ENCODE data around the gene SREK1. TPM values are rescaled to one million over a fixed set of nuclear protein-coding genes. Genes with fewer than 3 reads are reported as not detected.

Gene SREK1
- total RNA-seq, 1 experiment from 2014 or later, result 65.6 TPM

GRCh38 chr5:66231508-66231907 is 87.4 kb downstream of the SREK1 start:
- no peaks in the 10 kb centered on the region for H3K9me2 ChIP-seq (ENCODE audit: insufficient read depth)
- intact Hi-C loops (cut with micrococcal nuclease), result no loop called here
- H3K27ac ChIP-seq (ENCODE audit: low read depth, low read length), result no peak overlapping the region
- H3K36me3 ChIP-seq (ENCODE audit: control insufficient read depth in 1 of 2, insufficient read depth in 2 of 2, low read length in 2 of 2), result no peaks in the 10 kb centered on the region
- ChIA-PET RAD21 (ENCODE audit: low non-redundant PET in 1 of 2, low total read pairs in 2 of 2, uncharacterized antibody in 2 of 2, unreplicated experiment in 2 of 2) (no interaction called here), POLR2A (no interaction called here), CTCF (no interaction called here)
- H4K20me1 ChIP-seq (ENCODE audit: insufficient read depth), result no peaks in the 10 kb centered on the region
- BruUV-seq (replicated peaks), result no TSS peak
- H3K27me3 ChIP-seq (ENCODE audit: insufficient read depth, low read length), result 0 out of 2 replicates have a peak, but pooled peaks cover 5% of the 10 kb centered on the region
- H2AFZ ChIP-seq (ENCODE audit: low read depth, low read length, poor library complexity, severe bottlenecking), result no peak overlapping the region
- TF ChIP-seq TCF7L2 (IDR thresholded peaks at IDR 0.05; ENCODE audit: borderline replicate concordance, extremely low read depth, insufficient read depth, insufficient read length) (no peak), RAD21 (IDR thresholded peaks at IDR 0.05; ENCODE audit: low read depth) (no peak), EGR1 (IDR thresholded peaks at IDR 0.05; ENCODE audit: low read depth) (no peak), POLR2A (IDR thresholded peaks at IDR 0.05; ENCODE audit: borderline replicate concordance, extremely low read depth, insufficient read depth, insufficient read length) (no peak), CBX3 (IDR thresholded peaks at IDR 0.05; ENCODE audit: low read depth) (no peak), ELF1 (IDR thresholded peaks at IDR 0.05; ENCODE audit: borderline replicate concordance, low read depth) (no peak), FOSL1 (IDR thresholded peaks at IDR 0.05; ENCODE audit: low read depth) (no peak), ZNF274 (IDR thresholded peaks at IDR 0.05; ENCODE audit: low read depth, low read length) (no peak), SP1 (IDR thresholded peaks at IDR 0.05; ENCODE audit: low read depth) (no peak), SIN3A (IDR thresholded peaks at IDR 0.05; ENCODE audit: low read depth) (no peak), MAX (IDR thresholded peaks at IDR 0.05) (no peak), YY1 (IDR thresholded peaks at IDR 0.05; ENCODE audit: extremely low read depth, insufficient replicate concordance, low read depth, low read length) (no peak), EZH2 (IDR thresholded peaks at IDR 0.05) (no peak)
- TF ChIP-seq, protein P1, sequence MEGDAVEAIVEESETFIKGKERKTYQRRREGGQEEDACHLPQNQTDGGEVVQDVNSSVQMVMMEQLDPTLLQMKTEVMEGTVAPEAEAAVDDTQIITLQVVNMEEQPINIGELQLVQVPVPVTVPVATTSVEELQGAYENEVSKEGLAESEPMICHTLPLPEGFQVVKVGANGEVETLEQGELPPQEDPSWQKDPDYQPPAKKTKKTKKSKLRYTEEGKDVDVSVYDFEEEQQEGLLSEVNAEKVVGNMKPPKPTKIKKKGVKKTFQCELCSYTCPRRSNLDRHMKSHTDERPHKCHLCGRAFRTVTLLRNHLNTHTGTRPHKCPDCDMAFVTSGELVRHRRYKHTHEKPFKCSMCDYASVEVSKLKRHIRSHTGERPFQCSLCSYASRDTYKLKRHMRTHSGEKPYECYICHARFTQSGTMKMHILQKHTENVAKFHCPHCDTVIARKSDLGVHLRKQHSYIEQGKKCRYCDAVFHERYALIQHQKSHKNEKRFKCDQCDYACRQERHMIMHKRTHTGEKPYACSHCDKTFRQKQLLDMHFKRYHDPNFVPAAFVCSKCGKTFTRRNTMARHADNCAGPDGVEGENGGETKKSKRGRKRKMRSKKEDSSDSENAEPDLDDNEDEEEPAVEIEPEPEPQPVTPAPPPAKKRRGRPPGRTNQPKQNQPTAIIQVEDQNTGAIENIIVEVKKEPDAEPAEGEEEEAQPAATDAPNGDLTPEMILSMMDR (IDR thresholded peaks at IDR 0.05 in 2 of 3, conservative IDR thresholded peaks at IDR 0.05 in 1 of 3; ENCODE audit: borderline replicate concordance in 1 of 3, insufficient read depth in 1 of 3, low read depth in 2 of 3, low read length in 2 of 3), result no peak
- H3K9me3 ChIP-seq (ENCODE audit: control insufficient read depth in 1 of 2, insufficient read depth in 1 of 2, low read depth in 1 of 2, low read length in 2 of 2), result no peaks in the 10 kb centered on the region
- H3K4me3 ChIP-seq (replicated peaks in 1 of 2; ENCODE audit: low read depth in 1 of 2, low read length in 2 of 2), result no peak overlapping the region
- no peak for DNase-seq (ENCODE audit: low read depth, low spot score)
- no peak overlapping the region for H3K9ac ChIP-seq (ENCODE audit: low read length)
- H3K4me2 ChIP-seq (ENCODE audit: low read length), result no peak overlapping the region
- no peaks in the 10 kb centered on the region for H3K4me1 ChIP-seq (ENCODE audit: control insufficient read depth in 1 of 2, insufficient read depth in 2 of 2, low read length in 2 of 2)
- no peak for ATAC-seq
- H3K79me2 ChIP-seq (ENCODE audit: insufficient read depth, low read length), result no peaks in the 10 kb centered on the region
